Measurements from ENCODE around the gene F12.
A peak's percentile ranks its signal among the peaks of the same experiment; 100 is the strongest.

Gene F12

GRCh38 chr5:177452688-177453638, 43.6 kb upstream of the F12 start:
- Histone ChIP-seq H3K9ac (ENCODE audit: low read length) (no peak overlapping the region), H2AFZ (ENCODE audit: low read depth, low read length) (no peak overlapping the region), H4K91ac (ENCODE audit: low read length) (no peak overlapping the region), H2AK5ac (ENCODE audit: low read length, severe bottlenecking) (no peak overlapping the region), H3K9me3 (ENCODE audit: control insufficient read depth, low read length) (no peaks in the 10 kb centered on the region), H2BK5ac (ENCODE audit: low read depth, low read length, poor library complexity, severe bottlenecking) (no peak overlapping the region), H3K4me3 (ENCODE audit: insufficient read depth in 1 of 2, low read depth in 1 of 2, low read length in 2 of 2) (no peak overlapping the region), H3K79me1 (replicated peaks; ENCODE audit: low read length, poor library complexity, severe bottlenecking) (peaks cover 16% of the 10 kb centered on the region), H3K27me3 (ENCODE audit: control insufficient read depth in 1 of 2, insufficient read depth in 1 of 2, low read length in 2 of 2) (no peaks in the 10 kb centered on the region), H4K8ac (ENCODE audit: low read length) (no peak overlapping the region), H3K4ac (ENCODE audit: low read depth in 1 of 2, low read length in 2 of 2) (no peak overlapping the region), H3K27ac (ENCODE audit: low read length, poor library complexity, severe bottlenecking) (no peak overlapping the region), H3K18ac (ENCODE audit: low read depth in 1 of 2, low read length in 2 of 2) (no peak overlapping the region), H2BK120ac (ENCODE audit: low read depth, low read length) (no peak overlapping the region), H3K4me2 (ENCODE audit: low read length, poor library complexity, severe bottlenecking) (no peak overlapping the region), H2BK12ac (ENCODE audit: low read length in 2 of 2) (no peak overlapping the region), H3K36me3 (ENCODE audit: control insufficient read depth in 1 of 2, insufficient read depth in 2 of 2, low read depth in 1 of 2, low read length in 2 of 2) (peaks cover 14 to 42% of the 10 kb centered on the region in 2 experiments), H3K14ac (ENCODE audit: low read length in 2 of 2) (no peak overlapping the region), H3K4me1 (ENCODE audit: control insufficient read depth, insufficient read depth, low read depth, low read length) (peaks cover 40% of the 10 kb centered on the region), H3K23ac (ENCODE audit: low read length in 2 of 2) (no peak overlapping the region), H2BK15ac (ENCODE audit: low read depth, poor library complexity, severe bottlenecking) (no peak overlapping the region)
- WGBS = 89% methylated on average over 16 of the region's 17 CpGs
- peak; percentile 12 for DNase-seq

- no peak overlapping the region for H4K91ac ChIP-seq (ENCODE audit: low read length)
- H3K18ac ChIP-seq (ENCODE audit: low read depth in 1 of 2, low read length in 2 of 2) = no peak overlapping the region
- H3K79me1 ChIP-seq (replicated peaks; ENCODE audit: low read length, poor library complexity, severe bottlenecking) = peaks cover 15% of the 10 kb centered on the region
- H2AK5ac ChIP-seq (ENCODE audit: low read length, severe bottlenecking) = no peak overlapping the region
- no peak overlapping the region for H2AFZ ChIP-seq (ENCODE audit: low read depth, low read length)
- H3K9me3 ChIP-seq (ENCODE audit: control insufficient read depth, low read length) = no peaks in the 10 kb centered on the region
- H3K4me3 ChIP-seq (ENCODE audit: insufficient read depth in 1 of 2, low read depth in 1 of 2, low read length in 2 of 2) = no peak overlapping the region
- H3K14ac ChIP-seq (ENCODE audit: low read length in 2 of 2) = no peak overlapping the region
- no peak overlapping the region for H2BK15ac ChIP-seq (ENCODE audit: low read depth, poor library complexity, severe bottlenecking)
- H3K4me1 ChIP-seq (ENCODE audit: control insufficient read depth, insufficient read depth, low read depth, low read length) = peaks cover 43% of the 10 kb centered on the region
- H3K27me3 ChIP-seq (ENCODE audit: control insufficient read depth in 1 of 2, insufficient read depth in 1 of 2, low read length in 2 of 2) = no peaks in the 10 kb centered on the region
- WGBS = 94% methylated on average over 10 of the region's 10 CpGs
- no peak overlapping the region for H4K8ac ChIP-seq (ENCODE audit: low read length)
- H2BK12ac ChIP-seq (ENCODE audit: low read length in 2 of 2) = peak overlapping the region in 1 of 2 experiments; percentile 34
- no peak overlapping the region for H3K9ac ChIP-seq (ENCODE audit: low read length)
- H3K23ac ChIP-seq (ENCODE audit: low read length in 2 of 2) = no peak overlapping the region
- H2BK120ac ChIP-seq (ENCODE audit: low read depth, low read length) = no peak overlapping the region
- H3K36me3 ChIP-seq (ENCODE audit: control insufficient read depth in 1 of 2, insufficient read depth in 2 of 2, low read depth in 1 of 2, low read length in 2 of 2) = peaks cover 0 to 24% of the 10 kb centered on the region in 2 experiments
- H3K27ac ChIP-seq (ENCODE audit: low read length, poor library complexity, severe bottlenecking) = no peak overlapping the region
- H3K4me2 ChIP-seq (ENCODE audit: low read length, poor library complexity, severe bottlenecking) = no peak overlapping the region
- no peak overlapping the region for H2BK5ac ChIP-seq (ENCODE audit: low read depth, low read length, poor library complexity, severe bottlenecking)
- H3K4ac ChIP-seq (ENCODE audit: low read depth in 1 of 2, low read length in 2 of 2) = no peak overlapping the region
- DNase-seq = no peak
Observed at GRCh38 chr5:177450667-177451424, 41.5 kb upstream of the F12 start.

- Histone ChIP-seq H3K27me3 (ENCODE audit: control insufficient read depth in 1 of 2, insufficient read depth in 1 of 2, low read length in 2 of 2) (peaks cover 0 to 10% of the 10 kb centered on the region in 2 experiments), H2AK5ac (ENCODE audit: low read length, severe bottlenecking) (no peak overlapping the region), H2BK120ac (ENCODE audit: low read depth, low read length) (no peak overlapping the region), H3K36me3 (ENCODE audit: control insufficient read depth in 1 of 2, insufficient read depth in 2 of 2, low read depth in 1 of 2, low read length in 2 of 2) (peaks cover 0 to 20% of the 10 kb centered on the region in 2 experiments), H4K91ac (ENCODE audit: low read length) (peak overlapping the region; percentile 37), H3K27ac (ENCODE audit: low read length, poor library complexity, severe bottlenecking) (no peak overlapping the region), H3K79me1 (replicated peaks; ENCODE audit: low read length, poor library complexity, severe bottlenecking) (peaks cover 15% of the 10 kb centered on the region), H4K8ac (ENCODE audit: low read length) (no peak overlapping the region), H2BK12ac (ENCODE audit: low read length in 2 of 2) (peak overlapping the region in 1 of 2 experiments; percentile 11), H3K23ac (ENCODE audit: low read length in 2 of 2) (no peak overlapping the region), H3K4me3 (ENCODE audit: insufficient read depth in 1 of 2, low read depth in 1 of 2, low read length in 2 of 2) (no peak overlapping the region), H3K9ac (ENCODE audit: low read length) (no peak overlapping the region), H2BK15ac (ENCODE audit: low read depth, poor library complexity, severe bottlenecking) (no peak overlapping the region), H3K4me2 (ENCODE audit: low read length, poor library complexity, severe bottlenecking) (no peak overlapping the region), H3K4me1 (ENCODE audit: control insufficient read depth, insufficient read depth, low read depth, low read length) (peaks cover 36% of the 10 kb centered on the region), H3K18ac (ENCODE audit: low read depth in 1 of 2, low read length in 2 of 2) (no peak overlapping the region), H3K14ac (ENCODE audit: low read length in 2 of 2) (no peak overlapping the region), H2BK5ac (ENCODE audit: low read depth, low read length, poor library complexity, severe bottlenecking) (no peak overlapping the region), H3K4ac (ENCODE audit: low read depth in 1 of 2, low read length in 2 of 2) (peak overlapping the region in 1 of 2 experiments; percentile 21), H3K9me3 (ENCODE audit: control insufficient read depth, low read length) (no peaks in the 10 kb centered on the region), H2AFZ (ENCODE audit: low read depth, low read length) (no peak overlapping the region)
- WGBS = 97% methylated on average over 18 of the region's 18 CpGs
- no peak for DNase-seq
Observed at GRCh38 chr5:177449140-177450061, 40.0 kb upstream of the F12 start.
